IMR-90 (cell line): ENCODE data around the gene SOCS3. TPM values are rescaled to one million over a fixed set of nuclear protein-coding genes. Genes with fewer than 3 reads are reported as not detected.

Source experiments
- ATAC-seq: fragments of 200-7000 bp; cut with Tn5 transposase; 2 replicates; pipeline ENCODE4 v1.9.1; 2020; ENCODE audit warnings: low read depth, mild to moderate bottlenecking, moderate library complexity
- BruUV-seq: library from RNA; stranded (reverse); fragments of 400-500 nt; replicated peaks from 2 replicates; lab custom pipeline; 2021; lab: Mats Ljungman, UMichigan
- CTCF ChIA-PET: fragments of 300-600 bp; formaldehyde crosslinking; extraction: SDS; loops from one replicate; lab custom pipeline; 2021; ENCODE audit warnings: antibody characterized with exemption; lab: Yijun Ruan, JAX
- POLR2A ChIA-PET: fragments of 300-600 bp; sonication (Branson Sonifier 250); formaldehyde crosslinking; loops from one replicate; lab custom pipeline; 2022; ENCODE audit warnings: antibody characterized with exemption; ENCODE audit not compliant: unreplicated experiment; lab: Charles Lee
- DNase-seq: peaks from one replicate; pipeline ENCODE4 v3.0.0; 2013
- H2AFZ ChIP-seq: replicated peaks from 2 replicates; pipeline ENCODE3; 2013; ENCODE audit warnings: low read length, mild to moderate bottlenecking; ENCODE audit not compliant: poor library complexity
- H2AK5ac ChIP-seq: 2 replicates; pipeline ENCODE4 v1.6.1; 2013; ENCODE audit warnings: low read depth, low read length, inconsistent platforms
- H2AK9ac ChIP-seq: replicated peaks from 2 replicates; pipeline ENCODE3; 2013; ENCODE audit warnings: mild to moderate bottlenecking, low read depth, low read length, moderate library complexity; ENCODE audit not compliant: poor library complexity
- H2BK120ac ChIP-seq: 2 replicates; pipeline ENCODE4 v1.6.1; 2013; ENCODE audit warnings: low read depth, low read length, inconsistent platforms
- H2BK15ac ChIP-seq: 3 replicates; pipeline ENCODE4 v1.6.1; 2013; ENCODE audit warnings: low read depth, low read length, inconsistent platforms
- H2BK20ac ChIP-seq: 2 replicates; pipeline ENCODE4 v1.6.1; 2013; ENCODE audit warnings: low read depth, mild to moderate bottlenecking, inconsistent platforms, low read length, moderate library complexity
- H2BK5ac ChIP-seq: 2 replicates; pipeline ENCODE4 v1.6.1; 2013; ENCODE audit warnings: mild to moderate bottlenecking, low read depth, low read length, inconsistent platforms; ENCODE audit not compliant: poor library complexity, severe bottlenecking
- H3K14ac ChIP-seq: replicated peaks from 2 replicates; pipeline ENCODE4 v1.6.1; 2013; ENCODE audit warnings: low read depth, low read length, inconsistent platforms
- H3K18ac ChIP-seq: 2 replicates; pipeline ENCODE4 v1.6.1; 2013; ENCODE audit warnings: low read depth, low read length, control low read depth
- H3K23ac ChIP-seq: 2 replicates; pipeline ENCODE4 v1.6.1; 2013; ENCODE audit warnings: low read depth, low read length, inconsistent platforms
- H3K27ac ChIP-seq: 2 replicates; pipeline ENCODE4 v1.5.1; 2013; ENCODE audit warnings: mild to moderate bottlenecking, control low read depth, low read length; ENCODE audit not compliant: insufficient read depth
- H3K27me3 ChIP-seq: 2 replicates; pipeline ENCODE4 v1.6.1; 2013; ENCODE audit warnings: low read length; ENCODE audit not compliant: control insufficient read depth, insufficient read depth
- H3K36me3 ChIP-seq: 2 replicates; pipeline ENCODE4 v1.6.1; 2013; ENCODE audit warnings: low read length, mixed read lengths; ENCODE audit not compliant: control insufficient read depth, insufficient read depth
- H3K4ac ChIP-seq: 2 replicates; pipeline ENCODE4 v1.6.1; 2013; ENCODE audit warnings: low read depth, low read length, inconsistent platforms
- H3K4me1 ChIP-seq: 2 replicates; pipeline ENCODE4 v1.6.1; 2013; ENCODE audit warnings: low read length, mixed read lengths; ENCODE audit not compliant: control insufficient read depth, insufficient read depth
- H3K4me2 ChIP-seq: 2 replicates; pipeline ENCODE4 v1.6.1; 2013; ENCODE audit warnings: low read depth, mild to moderate bottlenecking, control low read depth, low read length, moderate library complexity
- H3K4me3 ChIP-seq: 2 replicates; pipeline ENCODE4 v1.5.1; 2013; ENCODE audit warnings: low read depth, mild to moderate bottlenecking, control low read depth, low read length, moderate library complexity; ENCODE audit not compliant: insufficient read depth
- H3K56ac ChIP-seq: 2 replicates; pipeline ENCODE4 v1.6.1; 2013; ENCODE audit warnings: low read length, inconsistent platforms; ENCODE audit not compliant: insufficient read depth; ENCODE audit errors: extremely low read depth
- H3K79me1 ChIP-seq, 2 experiments: 2 replicates each; pipeline ENCODE4 v1.6.1; 2013; ENCODE audit warnings: low read length in 2 of 2, inconsistent platforms in 1 of 2, low read depth in 1 of 2
- H3K9ac ChIP-seq: 2 replicates; pipeline ENCODE4 v1.6.1; 2013; ENCODE audit warnings: low read depth, low read length, control low read depth
- H3K9me1 ChIP-seq: 2 replicates; pipeline ENCODE4 v1.6.1; 2013; ENCODE audit warnings: low read length, inconsistent platforms; ENCODE audit not compliant: insufficient read depth
- H3K9me3 ChIP-seq: 2 replicates; pipeline ENCODE4 v1.6.1; 2013; ENCODE audit warnings: low read length; ENCODE audit not compliant: control insufficient read depth, insufficient read depth
- H4K20me1 ChIP-seq: 2 replicates; pipeline ENCODE4 v1.6.1; 2013; ENCODE audit warnings: low read length, inconsistent platforms; ENCODE audit not compliant: insufficient read depth
- H4K5ac ChIP-seq: 2 replicates; pipeline ENCODE4 v1.6.1; 2013; ENCODE audit warnings: mild to moderate bottlenecking, low read depth, low read length, control low read depth
- H4K8ac ChIP-seq, 2 experiments: 2 replicates each; pipeline ENCODE4 v1.6.1; 2013; ENCODE audit warnings: low read depth in 2 of 2, low read length in 2 of 2, control low read depth in 1 of 2, inconsistent platforms in 1 of 2
- H4K91ac ChIP-seq: 2 replicates; pipeline ENCODE4 v1.6.1; 2013; ENCODE audit warnings: low read depth, low read length, inconsistent platforms; ENCODE audit not compliant: insufficient read depth
- BHLHE40 ChIP-seq: fragments of 150-350 bp; IDR thresholded peaks from 2 replicates; pipeline ENCODE4 v1.6.1; 2016; ENCODE audit warnings: mild to moderate bottlenecking, low read depth, low read length
- CEBPB ChIP-seq: IDR thresholded peaks from 2 replicates; pipeline ENCODE4 v1.6.1; 2012; ENCODE audit warnings: low read depth, low read length, improper control_type of control experiment
- FOS ChIP-seq: fragments of 150-350 bp; IDR thresholded peaks from 2 replicates; pipeline ENCODE4 v1.6.1; 2016; ENCODE audit warnings: low read depth, low read length
- MAZ ChIP-seq: IDR thresholded peaks from 2 replicates; pipeline ENCODE4 v1.6.1; 2012; ENCODE audit warnings: low read depth, mild to moderate bottlenecking, low read length, improper control_type of control experiment, moderate library complexity, borderline replicate concordance
- MXI1 ChIP-seq: IDR thresholded peaks from 2 replicates; pipeline ENCODE4 v1.6.1; 2012; ENCODE audit warnings: low read depth, mild to moderate bottlenecking, low read length, moderate library complexity, borderline replicate concordance
- WGBS, 2 experiments: methylation state at CpG; one replicate each; pipeline versions ENCODE4 v1.1.5 to v1.1.7; 2013; ENCODE audit warnings: missing lambda C conversion rate in 2 of 2; ENCODE audit not compliant: insufficient read length in 1 of 2; ENCODE audit errors: extremely low coverage in 2 of 2; 5-methylcytosine and 5-hydroxymethylcytosine counted together
- dilution Hi-C: fragments of 300-500 bp; cut with HindIII; formaldehyde crosslinking; loops from one replicate; pipeline ENCODE4 v1.14.3; 2018; ENCODE audit warnings: low sequenced_read_pairs; ENCODE audit not compliant: unreplicated experiment
- in situ Hi-C: fragments of 300-500 bp; cut with MboI; formaldehyde crosslinking; loops from 3 replicates; pipeline ENCODE4 v1.14.3; 2019; ENCODE audit warnings: low sequenced_read_pairs, inconsistent platforms, mixed read lengths
- intact Hi-C: fragments of 100-400 bp; cut with micrococcal nuclease; formaldehyde crosslinking; loops from 2 replicates; pipeline ENCODE4 v1.10.0; 2022
- polyA plus RNA-seq, 3 experiments: library from polyadenylated mRNA; depleted of rRNA; stranded (reverse); fragments of >200 nt; gene quantifications; 2 replicates each; pipeline ENCODE4 v1.2.3, GENCODE V29; 2012; ENCODE audit warnings: low replicate concordance in 1 of 3
- total RNA-seq: library from RNA; depleted of rRNA; stranded (reverse); fragments of >200 nt; gene quantifications from 2 replicates; pipeline ENCODE4 v1.2.3, GENCODE V29; 2012

The SOCS3 gene
- total and polyA plus RNA-seq, 2 of the 4 experiments (the other 2 are of a cell fraction), result 19.2 to 19.9 TPM

GRCh38 chr17:78379131-78379491, 19.2 kb upstream of the SOCS3 start:
- 0 out of 2 replicates have a peak, but pooled peaks have one; percentile 46 for TF ChIP-seq MAZ
- peak; percentile 98 for TF ChIP-seq CEBPB
- TF ChIP-seq BHLHE40, result peak; percentile 18; the same call in 1 of the 2 replicates
- peak; percentile 80 for TF ChIP-seq FOS
- TF ChIP-seq MXI1, result no peak
- H3K4me1 ChIP-seq, result peaks cover 27% of the 10 kb centered on the region
- H2BK20ac ChIP-seq, result no peak overlapping the region
- in situ Hi-C loops (no loop called here), intact Hi-C loops (no loop called here), dilution Hi-C loops (no loop called here)
- peak overlapping the region; percentile 88 for H3K27ac ChIP-seq
- no peak overlapping the region for H2BK15ac ChIP-seq
- peak overlapping the region; percentile 44; the same call in 1 of the 2 replicates for H3K23ac ChIP-seq
- peak; percentile 95 for DNase-seq
- peak overlapping the region; percentile 62 to 91; a peak in 2 of 4 replicates for H4K8ac ChIP-seq
- ChIA-PET POLR2A (no interaction called here), CTCF (interaction anchor here (0.8 kb wide), 1 partner anchor 17 kb away, joined by 3 read pairs; no protein-coding TSS in a partner anchor)
- peak overlapping the region; percentile 35 for H3K56ac ChIP-seq
- no peaks in the 10 kb centered on the region; the same call in none of the 2 replicates for H3K36me3 ChIP-seq
- H2AK9ac ChIP-seq, result peak overlapping the region; percentile 56
- peak overlapping the region; percentile 83 for H2AK5ac ChIP-seq
- H3K9me1 ChIP-seq, result peaks cover 26% of the 10 kb centered on the region
- TSS peak; percentile 43 for BruUV-seq
- 0% methylated on average over 2 of the region's 7 CpGs; no CpG with 5 or more reads in 1 of the 2 experiments for WGBS, 2 experiments
- H4K20me1 ChIP-seq, result peaks cover 21% of the 10 kb centered on the region; the same call in 1 of the 2 replicates
- no peaks in the 10 kb centered on the region for H3K9me3 ChIP-seq
- peak overlapping the region; percentile 78 for H3K9ac ChIP-seq
- peak overlapping the region; percentile 81 for H3K4me3 ChIP-seq
- no peaks in the 10 kb centered on the region for H3K27me3 ChIP-seq
- H2BK120ac ChIP-seq, result peak overlapping the region; percentile 41
- H2BK5ac ChIP-seq, result peak overlapping the region; percentile 76
- 0 out of 2 replicates have a peak overlapping the region, but pooled peaks have one; percentile 11 for H4K5ac ChIP-seq
- H3K79me1 ChIP-seq, result peaks cover 6 to 49% of the 10 kb centered on the region in 2 experiments; a peak in 3 of 4 replicates
- peak; percentile 1 for ATAC-seq
- peak overlapping the region; percentile 41; the same call in 1 of the 2 replicates for H4K91ac ChIP-seq
- peak overlapping the region; percentile 96 for H2AFZ ChIP-seq
- H3K4ac ChIP-seq, result peak overlapping the region; percentile 88
- peak overlapping the region; percentile 74 for H3K4me2 ChIP-seq
- peak overlapping the region; percentile 3; the same call in 1 of the 2 replicates for H3K18ac ChIP-seq
- peak overlapping the region; percentile 61; the same call in 1 of the 2 replicates for H3K14ac ChIP-seq
